ENCODE data around the gene IFNA5. TPM values are rescaled to one million over a fixed set of nuclear protein-coding genes. Genes with fewer than 3 reads are reported as not detected.

IFNA5 gene
- polyA plus RNA-seq, 2 of the 4 experiments (the other 2 are of a cell fraction) = not detected

GRCh38 chr9:21316032-21316842 lies 11.1 kb upstream of the IFNA5 start:
- ATAC-seq (peak; percentile 25 to 36; a peak in 3 of 6 replicates), DNase-seq (ENCODE audit: low read depth in 1 of 2, low spot score in 1 of 2) (no peak), FAIRE-seq (no peak)
- ChIA-PET CTCF (interaction anchor here (0.9 to 2.9 kb wide), 7 partner anchors 9 to 121 kb away, joined by 3 to 12 read pairs (median 3); no protein-coding TSS in a partner anchor), POLR2A (no interaction called here)
- Histone ChIP-seq H3K9me3 (no peaks in the 10 kb centered on the region), H3K4me2 (no peak overlapping the region), H3K4me3 (no peak overlapping the region), H3K27ac (no peak overlapping the region), H3K4me1 (no peaks in the 10 kb centered on the region)
- TF ChIP-seq NR3C1 (IDR thresholded peaks at IDR 0.05) = no peak
- no peak for TF ChIP-seq KDM5A (IDR thresholded peaks at IDR 0.05)
- TF ChIP-seq BHLHE40 (IDR thresholded peaks at IDR 0.05; ENCODE audit: low read depth, low read length) = no peak
- TF ChIP-seq ESRRA (IDR thresholded peaks at IDR 0.05; ENCODE audit: borderline replicate concordance, low read length) = no peak
- TF ChIP-seq CBX8 (IDR thresholded peaks at IDR 0.05) = no peak
- no peak for TF ChIP-seq EP300 (IDR thresholded peaks at IDR 0.05)
- no peak for TF ChIP-seq ZC3H11A (IDR thresholded peaks at IDR 0.05)
- TF ChIP-seq JUN (IDR thresholded peaks at IDR 0.05) = no peak
- no peak for TF ChIP-seq CBX2 (IDR thresholded peaks at IDR 0.05; ENCODE audit: borderline replicate concordance, low read depth)
- TF ChIP-seq CHD2 (IDR thresholded peaks at IDR 0.05; ENCODE audit: low read length, partially characterized antibody) = no peak
- no peak for TF ChIP-seq PHF8 (IDR thresholded peaks at IDR 0.05; ENCODE audit: borderline replicate concordance, low read depth)
- TF ChIP-seq MAX (IDR thresholded peaks at IDR 0.05) = no peak
- TF ChIP-seq ZNF302 (CRISPR knock-in tag; IDR thresholded peaks at IDR 0.05) = no peak
- TF ChIP-seq HDAC2 (IDR thresholded peaks at IDR 0.05) = no peak
- WGBS (ENCODE audit: missing lambda C conversion rate) = 21% methylated on average over 8 of the region's 8 CpGs

GRCh38 chr9:21314152-21314551 lies 9.0 kb upstream of the IFNA5 start:
- no peak for DNase-seq (ENCODE audit: low read depth in 1 of 2, low spot score in 1 of 2)
- Histone ChIP-seq H3K4me3 (no peak overlapping the region), H3K4me2 (no peak overlapping the region), H3K27ac (no peak overlapping the region), H3K9me3 (no peaks in the 10 kb centered on the region), H3K4me1 (no peaks in the 10 kb centered on the region)
- POLR2A ChIA-PET = no interaction called here
- no peak for ATAC-seq
- WGBS (ENCODE audit: missing lambda C conversion rate) = 74% methylated on average over 2 of the region's 2 CpGs
- TF ChIP-seq EHMT2 (IDR thresholded peaks at IDR 0.05; ENCODE audit: low read depth) = no peak
- no peak for TF ChIP-seq GATA3 (IDR thresholded peaks at IDR 0.05; ENCODE audit: borderline replicate concordance)
- no peak for TF ChIP-seq ATOH8 (CRISPR knock-in tag; IDR thresholded peaks at IDR 0.05; ENCODE audit: low read depth)
- TF ChIP-seq NPAS2 (CRISPR knock-in tag; IDR thresholded peaks at IDR 0.05; ENCODE audit: borderline replicate concordance) = no peak
- no peak for TF ChIP-seq MAFK (IDR thresholded peaks at IDR 0.05; ENCODE audit: partially characterized antibody)
- TF ChIP-seq KDM1A (IDR thresholded peaks at IDR 0.05; ENCODE audit: low read depth) = no peak
- no peak for TF ChIP-seq SMC3 (IDR thresholded peaks at IDR 0.05)
- no peak for TF ChIP-seq MYC (IDR thresholded peaks at IDR 0.05; ENCODE audit: borderline replicate concordance, low read length)
- TF ChIP-seq HOXB13 (CRISPR knock-in tag; IDR thresholded peaks at IDR 0.05; ENCODE audit: low read depth) = no peak
- TF ChIP-seq HDAC2 (IDR thresholded peaks at IDR 0.05) = no peak
- TF ChIP-seq CHD4 (IDR thresholded peaks at IDR 0.05; ENCODE audit: borderline replicate concordance) = no peak
- TF ChIP-seq ESRRA (IDR thresholded peaks at IDR 0.05; ENCODE audit: borderline replicate concordance, low read length) = no peak
- no peak for TF ChIP-seq CBX8 (IDR thresholded peaks at IDR 0.05)
- TF ChIP-seq RFX5 (IDR thresholded peaks at IDR 0.05) = no peak
- no peak for TF ChIP-seq SREBF2 (IDR thresholded peaks at IDR 0.05)
- no peak for TF ChIP-seq FOXS1 (CRISPR knock-in tag; IDR thresholded peaks at IDR 0.05)
- no peak for TF ChIP-seq EHF (CRISPR knock-in tag; IDR thresholded peaks at IDR 0.05)
- no peak for TF ChIP-seq FOSB (CRISPR knock-in tag; IDR thresholded peaks at IDR 0.05)
- FAIRE-seq = no peak
- CTCF ChIA-PET = interaction anchor here (1.4 to 2.9 kb wide), 3 partner anchors 12 to 82 kb away, joined by 8 to 12 read pairs (median 10); no protein-coding TSS in a partner anchor

Measured in A549 (cell line).